Measurements from ENCODE around the gene MAMDC2.

MAMDC2 gene

GRCh38 chr9:70134360-70134759 is 90.7 kb downstream of the MAMDC2 start:
- Histone ChIP-seq H3K4me1 (ENCODE audit: control insufficient read depth, insufficient read depth, low read depth, low read length) (peaks cover 5% of the 10 kb centered on the region), H2AK5ac (ENCODE audit: low read length, severe bottlenecking) (no peak overlapping the region), H2AFZ (ENCODE audit: low read depth, low read length) (no peak overlapping the region), H3K18ac (ENCODE audit: low read depth in 1 of 2, low read length in 2 of 2) (no peak overlapping the region), H3K9ac (ENCODE audit: low read length) (no peak overlapping the region), H3K27ac (ENCODE audit: low read length, poor library complexity, severe bottlenecking) (no peak overlapping the region), H3K4me3 (ENCODE audit: insufficient read depth in 1 of 2, low read depth in 1 of 2, low read length in 2 of 2) (no peak overlapping the region), H2BK5ac (ENCODE audit: low read depth, low read length, poor library complexity, severe bottlenecking) (no peak overlapping the region), H3K4me2 (ENCODE audit: low read length, poor library complexity, severe bottlenecking) (no peak overlapping the region), H2BK120ac (ENCODE audit: low read depth, low read length) (no peak overlapping the region), H3K79me1 (replicated peaks; ENCODE audit: low read length, poor library complexity, severe bottlenecking) (peaks cover 6% of the 10 kb centered on the region), H3K27me3 (ENCODE audit: control insufficient read depth in 1 of 2, insufficient read depth in 1 of 2, low read length in 2 of 2) (no peaks in the 10 kb centered on the region), H4K8ac (ENCODE audit: low read length) (no peak overlapping the region), H3K36me3 (ENCODE audit: control insufficient read depth in 1 of 2, insufficient read depth in 2 of 2, low read depth in 1 of 2, low read length in 2 of 2) (peaks cover 0 to 20% of the 10 kb centered on the region in 2 experiments), H3K9me3 (ENCODE audit: control insufficient read depth, low read length) (no peaks in the 10 kb centered on the region), H3K4ac (ENCODE audit: low read depth in 1 of 2, low read length in 2 of 2) (peak overlapping the region in 1 of 2 experiments; percentile 26), H4K91ac (ENCODE audit: low read length) (no peak overlapping the region), H2BK15ac (ENCODE audit: low read depth, poor library complexity, severe bottlenecking) (no peak overlapping the region), H3K23ac (ENCODE audit: low read length in 2 of 2) (no peak overlapping the region), H2BK12ac (ENCODE audit: low read length in 2 of 2) (no peak overlapping the region), H3K14ac (ENCODE audit: low read length in 2 of 2) (no peak overlapping the region)
- no peak for DNase-seq
- 98% methylated on average over 1 of the region's 1 CpG for WGBS

- no peak overlapping the region for H4K91ac ChIP-seq (ENCODE audit: low read length)
- H3K4me1 ChIP-seq (ENCODE audit: control insufficient read depth, insufficient read depth, low read depth, low read length) = peaks cover 5% of the 10 kb centered on the region
- no peak overlapping the region for H2BK120ac ChIP-seq (ENCODE audit: low read depth, low read length)
- H3K18ac ChIP-seq (ENCODE audit: low read depth in 1 of 2, low read length in 2 of 2) = no peak overlapping the region
- peaks cover 8% of the 10 kb centered on the region for H3K79me1 ChIP-seq (replicated peaks; ENCODE audit: low read length, poor library complexity, severe bottlenecking)
- peaks cover 0 to 17% of the 10 kb centered on the region in 2 experiments for H3K36me3 ChIP-seq (ENCODE audit: control insufficient read depth in 1 of 2, insufficient read depth in 2 of 2, low read depth in 1 of 2, low read length in 2 of 2)
- H3K23ac ChIP-seq (ENCODE audit: low read length in 2 of 2) = no peak overlapping the region
- H3K9me3 ChIP-seq (ENCODE audit: control insufficient read depth, low read length) = no peaks in the 10 kb centered on the region
- no peak overlapping the region for H3K4ac ChIP-seq (ENCODE audit: low read depth in 1 of 2, low read length in 2 of 2)
- no peak overlapping the region for H2BK5ac ChIP-seq (ENCODE audit: low read depth, low read length, poor library complexity, severe bottlenecking)
- no peak overlapping the region for H2BK12ac ChIP-seq (ENCODE audit: low read length in 2 of 2)
- H3K4me2 ChIP-seq (ENCODE audit: low read length, poor library complexity, severe bottlenecking) = no peak overlapping the region
- no peak overlapping the region for H3K4me3 ChIP-seq (ENCODE audit: insufficient read depth in 1 of 2, low read depth in 1 of 2, low read length in 2 of 2)
- peak overlapping the region; percentile 41 for H3K27ac ChIP-seq (ENCODE audit: low read length, poor library complexity, severe bottlenecking)
- no peak overlapping the region for H4K8ac ChIP-seq (ENCODE audit: low read length)
- no peak overlapping the region for H3K9ac ChIP-seq (ENCODE audit: low read length)
- H2AK5ac ChIP-seq (ENCODE audit: low read length, severe bottlenecking) = no peak overlapping the region
- no peak overlapping the region for H2BK15ac ChIP-seq (ENCODE audit: low read depth, poor library complexity, severe bottlenecking)
- H3K27me3 ChIP-seq (ENCODE audit: control insufficient read depth in 1 of 2, insufficient read depth in 1 of 2, low read length in 2 of 2) = no peaks in the 10 kb centered on the region
- DNase-seq = no peak
- no peak overlapping the region for H3K14ac ChIP-seq (ENCODE audit: low read length in 2 of 2)
- H2AFZ ChIP-seq (ENCODE audit: low read depth, low read length) = no peak overlapping the region
Measured at GRCh38 chr9:70135176-70135575, 91.5 kb downstream of the MAMDC2 start.

- no peak for DNase-seq
- Histone ChIP-seq H3K27ac (ENCODE audit: low read length, poor library complexity, severe bottlenecking) (peak overlapping the region; percentile 42), H3K9me3 (ENCODE audit: control insufficient read depth, low read length) (no peaks in the 10 kb centered on the region), H3K18ac (ENCODE audit: low read depth in 1 of 2, low read length in 2 of 2) (no peak overlapping the region), H2BK5ac (ENCODE audit: low read depth, low read length, poor library complexity, severe bottlenecking) (no peak overlapping the region), H2AK5ac (ENCODE audit: low read length, severe bottlenecking) (no peak overlapping the region), H3K27me3 (ENCODE audit: control insufficient read depth in 1 of 2, insufficient read depth in 1 of 2, low read length in 2 of 2) (no peaks in the 10 kb centered on the region), H4K91ac (ENCODE audit: low read length) (no peak overlapping the region), H3K4me2 (ENCODE audit: low read length, poor library complexity, severe bottlenecking) (no peak overlapping the region), H2BK15ac (ENCODE audit: low read depth, poor library complexity, severe bottlenecking) (no peak overlapping the region), H3K4me3 (ENCODE audit: insufficient read depth in 1 of 2, low read depth in 1 of 2, low read length in 2 of 2) (no peak overlapping the region), H3K36me3 (ENCODE audit: control insufficient read depth in 1 of 2, insufficient read depth in 2 of 2, low read depth in 1 of 2, low read length in 2 of 2) (peaks cover 0 to 14% of the 10 kb centered on the region in 2 experiments), H4K8ac (ENCODE audit: low read length) (no peak overlapping the region), H3K79me1 (replicated peaks; ENCODE audit: low read length, poor library complexity, severe bottlenecking) (peaks cover 9% of the 10 kb centered on the region), H3K9ac (ENCODE audit: low read length) (no peak overlapping the region), H3K4me1 (ENCODE audit: control insufficient read depth, insufficient read depth, low read depth, low read length) (peaks cover 5% of the 10 kb centered on the region), H2BK120ac (ENCODE audit: low read depth, low read length) (no peak overlapping the region), H3K23ac (ENCODE audit: low read length in 2 of 2) (no peak overlapping the region), H2AFZ (ENCODE audit: low read depth, low read length) (no peak overlapping the region), H3K14ac (ENCODE audit: low read length in 2 of 2) (no peak overlapping the region), H2BK12ac (ENCODE audit: low read length in 2 of 2) (no peak overlapping the region), H3K4ac (ENCODE audit: low read depth in 1 of 2, low read length in 2 of 2) (no peak overlapping the region)
- 33% methylated on average over 1 of the region's 1 CpG for WGBS
Measured at GRCh38 chr9:70136632-70137031, 93.0 kb downstream of the MAMDC2 start.

- Histone ChIP-seq H3K36me3 (ENCODE audit: control insufficient read depth in 1 of 2, insufficient read depth in 2 of 2, low read depth in 1 of 2, low read length in 2 of 2) (peaks cover 0 to 11% of the 10 kb centered on the region in 2 experiments), H2AK5ac (ENCODE audit: low read length, severe bottlenecking) (no peak overlapping the region), H3K18ac (ENCODE audit: low read depth in 1 of 2, low read length in 2 of 2) (no peak overlapping the region), H3K9ac (ENCODE audit: low read length) (no peak overlapping the region), H2BK120ac (ENCODE audit: low read depth, low read length) (no peak overlapping the region), H2AFZ (ENCODE audit: low read depth, low read length) (no peak overlapping the region), H2BK15ac (ENCODE audit: low read depth, poor library complexity, severe bottlenecking) (no peak overlapping the region), H4K91ac (ENCODE audit: low read length) (no peak overlapping the region), H3K9me3 (ENCODE audit: control insufficient read depth, low read length) (no peaks in the 10 kb centered on the region), H3K4me2 (ENCODE audit: low read length, poor library complexity, severe bottlenecking) (no peak overlapping the region), H3K27me3 (ENCODE audit: control insufficient read depth in 1 of 2, insufficient read depth in 1 of 2, low read length in 2 of 2) (no peaks in the 10 kb centered on the region), H3K14ac (ENCODE audit: low read length in 2 of 2) (no peak overlapping the region), H2BK5ac (ENCODE audit: low read depth, low read length, poor library complexity, severe bottlenecking) (no peak overlapping the region), H3K23ac (ENCODE audit: low read length in 2 of 2) (no peak overlapping the region), H3K4ac (ENCODE audit: low read depth in 1 of 2, low read length in 2 of 2) (no peak overlapping the region), H2BK12ac (ENCODE audit: low read length in 2 of 2) (no peak overlapping the region), H3K4me1 (ENCODE audit: control insufficient read depth, insufficient read depth, low read depth, low read length) (peaks cover 5% of the 10 kb centered on the region), H3K27ac (ENCODE audit: low read length, poor library complexity, severe bottlenecking) (peak overlapping the region; percentile 32), H3K79me1 (replicated peaks; ENCODE audit: low read length, poor library complexity, severe bottlenecking) (peaks cover 15% of the 10 kb centered on the region), H3K4me3 (ENCODE audit: insufficient read depth in 1 of 2, low read depth in 1 of 2, low read length in 2 of 2) (no peak overlapping the region), H4K8ac (ENCODE audit: low read length) (no peak overlapping the region)
- WGBS = 94% methylated on average over 3 of the region's 3 CpGs
- no peak for DNase-seq
Measured at GRCh38 chr9:70137577-70137976, 93.9 kb downstream of the MAMDC2 start.
